K562 (cell line): ENCODE data around the gene CERS5. TPM values are rescaled to one million over a fixed set of nuclear protein-coding genes. Genes with fewer than 3 reads are reported as not detected.

Experiments
- ARID3A ChIP-seq: IDR thresholded peaks from 2 replicates; pipeline ENCODE4 v1.6.1; 2012; ENCODE audit warnings: low read depth, low read length, improper control_type of control experiment, borderline replicate concordance
- CBX8 ChIP-seq: fragments of 200-600 bp; sonication (generic); IDR thresholded peaks from 2 replicates; pipeline ENCODE4 v1.6.1; 2012; ENCODE audit warnings: borderline replicate concordance, mixed run types, low read depth, mild to moderate bottlenecking, moderate library complexity, mixed read lengths, low read length, control low read depth, inconsistent platforms; ENCODE audit not compliant: poor library complexity, severe bottlenecking; ENCODE audit errors: extremely low read depth
- CCNT2 ChIP-seq: IDR thresholded peaks from 2 replicates; pipeline ENCODE4 v1.6.1; 2011; ENCODE audit warnings: borderline replicate concordance, low read depth, mild to moderate bottlenecking, moderate library complexity, mixed read lengths, low read length; ENCODE audit not compliant: insufficient read length; ENCODE audit errors: extremely low read depth
- E2F6 ChIP-seq, 2 experiments: IDR thresholded peaks; 2 replicates each; pipeline ENCODE4 v1.6.1; 2011; ENCODE audit warnings: borderline replicate concordance in 1 of 2, control low read depth in 1 of 2, low read depth in 1 of 2, low read length in 1 of 2, mild to moderate bottlenecking in 1 of 2, mixed read lengths in 1 of 2, moderate library complexity in 1 of 2; ENCODE audit not compliant: insufficient read depth in 1 of 2, insufficient read length in 1 of 2, poor library complexity in 1 of 2, severe bottlenecking in 1 of 2; ENCODE audit errors: extremely low read depth in 1 of 2
- ERF ChIP-seq: fragments of 450-650 bp; formaldehyde crosslinking; IDR thresholded peaks from 2 replicates; pipeline ENCODE4 v1.4.0; 2020; ENCODE audit warnings: mild to moderate bottlenecking, mixed read lengths
- ESRRA ChIP-seq: fragments of 450-650 bp; IDR thresholded peaks from 2 replicates; pipeline ENCODE4 v1.6.1; 2014; ENCODE audit warnings: low read depth, mild to moderate bottlenecking, moderate library complexity, borderline replicate concordance
- FOXA3 ChIP-seq, 2 experiments: fragments of 450-650 bp in 1 of 2; sonication (generic) in 1 of 2; formaldehyde crosslinking; IDR thresholded peaks in 1 of 2; conservative IDR thresholded peaks in 1 of 2; 2 replicates each; pipeline versions ENCODE4 v1.4.0 to v1.8.0; 2020 to 2022; ENCODE audit warnings: mild to moderate bottlenecking in 2 of 2, missing genetic modification reagents in 1 of 2
- FUS ChIP-seq: fragments of 200-400 bp; formaldehyde crosslinking; optimal IDR thresholded peaks from 2 replicates; pipeline ENCODE3; 2017; ENCODE audit warnings: low read depth, low read length
- HCFC1 ChIP-seq: IDR thresholded peaks from 2 replicates; pipeline ENCODE4 v1.6.1; 2012; ENCODE audit warnings: low read depth, low read length, improper control_type of control experiment
- MAZ ChIP-seq, 2 experiments: fragments of 450-650 bp in 1 of 2; sonication (generic) in 1 of 2; formaldehyde crosslinking; IDR thresholded peaks in 1 of 2; conservative IDR thresholded peaks in 1 of 2; 2 replicates each; pipeline versions ENCODE4 v1.4.0 to v1.5.0; 2020; ENCODE audit warnings: mild to moderate bottlenecking in 1 of 2, missing genetic modification reagents in 1 of 2
- NFE2 ChIP-seq: IDR thresholded peaks from 2 replicates; pipeline ENCODE4 v1.6.1; 2014; ENCODE audit warnings: antibody characterized with exemption, low read depth
- NFRKB ChIP-seq: fragments of 450-650 bp; IDR thresholded peaks from 2 replicates; pipeline ENCODE4 v1.6.1; 2016; ENCODE audit warnings: low read depth
- RAD21 ChIP-seq, 2 experiments: fragments of 250-450 bp in 1 of 2; fragments of 450-650 bp in 1 of 2; sonication (Bioruptor Pico) in 1 of 2; formaldehyde crosslinking in 1 of 2; IDR thresholded peaks in 1 of 2; conservative IDR thresholded peaks in 1 of 2; 2 replicates each; pipeline versions ENCODE4 v1.4.0 to v1.8.0; 2020 to 2022; ENCODE audit warnings: mild to moderate bottlenecking in 2 of 2, moderate library complexity in 1 of 2
- RB1 ChIP-seq: fragments of 450-650 bp; IDR thresholded peaks from 2 replicates; pipeline ENCODE4 v1.6.1; 2017; ENCODE audit warnings: low read depth, mild to moderate bottlenecking
- SMARCE1 ChIP-seq: fragments of 450-650 bp; IDR thresholded peaks from 2 replicates; pipeline ENCODE4 v1.7.1; 2016; ENCODE audit warnings: mild to moderate bottlenecking
- STAT5B ChIP-seq: fragments of 250-450 bp; sonication (Bioruptor Pico); IDR thresholded peaks from 2 replicates; pipeline ENCODE4 v1.8.0; 2021; ENCODE audit warnings: mild to moderate bottlenecking, inconsistent platforms
- SUPT5H ChIP-seq: fragments of 450-650 bp; IDR thresholded peaks from 2 replicates; pipeline ENCODE4 v1.6.1; 2016
- TRIM28 ChIP-seq: fragments of 450-650 bp; IDR thresholded peaks from 2 replicates; pipeline ENCODE4 v1.6.1; 2017
- ZC3H8 ChIP-seq: fragments of 450-650 bp; IDR thresholded peaks from 2 replicates; pipeline ENCODE4 v1.6.1; 2017
- ZHX1 ChIP-seq: fragments of 150-350 bp; conservative IDR thresholded peaks from 2 replicates; pipeline ENCODE4 v1.6.1; 2014; ENCODE audit warnings: low read length
- ZNF24 ChIP-seq: fragments of 450-650 bp; IDR thresholded peaks from 2 replicates; pipeline ENCODE4 v1.6.1; 2016
- polyA plus RNA-seq, 8 experiments: library from polyadenylated mRNA; depleted of rRNA in 4 of 8; stranded (reverse) in 5 of 8; unstranded in 3 of 8; fragments of >200 nt; fragmentation: Nextera tagmentation in 2 of 8; fragmentation: Illumina TruSeq in 1 of 8; extraction: Ambion mirVana in 2 of 8; extraction: Trizol in 1 of 8; gene quantifications; 2 replicates each; pipeline versions ENCODE4 v1.2.1 to v1.2.3, GENCODE V29; 2011 to 2014; ENCODE audit warnings: inconsistent platforms in 1 of 8, missing spikeins in 1 of 8
- total RNA-seq, 7 experiments: library from RNA; depleted of rRNA in 6 of 7; stranded (reverse); fragments of >200 nt in 6 of 7; fragmentation: Illumina TruSeq in 2 of 7; extraction: Trizol in 2 of 7; gene quantifications; 2 replicates each; pipeline versions ENCODE4 v1.2.1 to v1.2.3, GENCODE V29; 2011 to 2021; ENCODE audit warnings: low replicate concordance in 1 of 7

CERS5 gene
- total and polyA plus RNA-seq, 9 of the 15 experiments (the other 6 are each of a cell fraction or from before 2014, with no cell fraction given): 6.1 to 47.5 (median 17.8) TPM

- TF ChIP-seq CBX8 (no peak), NFRKB (0 out of 2 replicates have a peak, but pooled peaks have one; percentile 56), SMARCE1 (peak; percentile 69), RAD21 (CRISPR knock-in tag; conservative IDR thresholded peaks at IDR 0.05 in 1 of 2, IDR thresholded peaks at IDR 0.05 in 1 of 2) (peak in 1 of 2 experiments; percentile 20; a peak in 1 of 4 replicates), MAZ (CRISPR knock-in tag; conservative IDR thresholded peaks at IDR 0.05 in 1 of 2, IDR thresholded peaks at IDR 0.05 in 1 of 2) (peak; percentile 56 to 63; a peak in 3 of 4 replicates), ESRRA (peak; percentile 48; the same call in 1 of the 2 replicates), ARID3A (0 out of 2 replicates have a peak, but pooled peaks have one; percentile 22), ZHX1 (no peak), ZC3H8 (no peak), ERF (CRISPR knock-in tag) (no peak), RB1 (peak; percentile 80; the same call in 1 of the 2 replicates), CCNT2 (peak; percentile 5), HCFC1 (peak; percentile 79), ZNF24 (peak; percentile 45; the same call in 1 of the 2 replicates), TRIM28 (0 out of 2 replicates have a peak, but pooled peaks have one; percentile 35), FOXA3 (CRISPR knock-in tag; conservative IDR thresholded peaks at IDR 0.05 in 1 of 2, IDR thresholded peaks at IDR 0.05 in 1 of 2) (no peak), SUPT5H (peak; percentile 48; the same call in 1 of the 2 replicates), FUS (no peak), E2F6 (IDR thresholded peaks at IDR 0.05; ENCODE audit: borderline replicate concordance in 1 of 2, extremely low read depth in 1 of 2, insufficient read depth in 1 of 2, insufficient read length in 1 of 2, low read depth in 1 of 2, low read length in 1 of 2, poor library complexity in 1 of 2, severe bottlenecking in 1 of 2) (peak in 1 of 2 experiments; percentile 38), NFE2 (peak; percentile 69), STAT5B (CRISPR knock-in tag) (no peak)
These were observed 82.2 kb downstream of the CERS5 start, which contains the start of gene SMARCD1 (continued) for GRCh38 chr12:50084775-50085614.
